Measurements from ENCODE around the gene PCDHB8. TPM values are rescaled to one million over a fixed set of nuclear protein-coding genes. Genes with fewer than 3 reads are reported as not detected.

PCDHB8 gene
- total and polyA plus RNA-seq, 3 donors (not counting 1 experiment from before 2014, with no cell fraction given), result 0.03 to 0.40 (median 0.17) TPM

Other genes with a start within 250 kb of the PCDHB8 start
Only the 30 nearest of the 36 such genes appear.
- gene PCDHAC2, start 211.3 kb upstream of the PCDHB8 start, total RNA-seq, result 1 to 10 TPM; 3.7 to 5.8 TPM
- 5.4 TPM for gene PCDHAC2, start 211.3 kb upstream of the PCDHB8 start, polyA plus RNA-seq
- gene PCDHB1, start 126.4 kb upstream of the PCDHB8 start, total RNA-seq, result not detected
- not detected for gene PCDHB1, start 126.4 kb upstream of the PCDHB8 start, polyA plus RNA-seq
- 1 to 10 TPM; 2.2 to 6.8 TPM for gene PCDHB2, start 83.2 kb upstream of the PCDHB8 start, total RNA-seq
- 2.9 TPM for gene PCDHB2, start 83.2 kb upstream of the PCDHB8 start, polyA plus RNA-seq
- gene PCDHB3, start 77.3 kb upstream of the PCDHB8 start, total RNA-seq, result 1 to 10 TPM in 1 of 2 donors, under 1 TPM in 1; 0.31 to 1.0 TPM
- gene PCDHB3, start 77.3 kb upstream of the PCDHB8 start, polyA plus RNA-seq, result 0.15 TPM
- gene PCDHB4, start 56.0 kb upstream of the PCDHB8 start, total RNA-seq, result 1 to 10 TPM in 1 of 2 donors, under 1 TPM in 1; 0.12 to 1.5 TPM
- 0.05 TPM for gene PCDHB4, start 56.0 kb upstream of the PCDHB8 start, polyA plus RNA-seq
- gene PCDHB5, start 42.6 kb upstream of the PCDHB8 start, total RNA-seq, result under 1 TPM; 0.12 to 0.33 TPM
- gene PCDHB5, start 42.6 kb upstream of the PCDHB8 start, polyA plus RNA-seq, result 0.02 TPM
- under 1 TPM in 1 of 2 donors, not detected in 1; 0.33 TPM for gene PCDHB6, start 27.7 kb upstream of the PCDHB8 start, total RNA-seq
- gene PCDHB6, start 27.7 kb upstream of the PCDHB8 start, polyA plus RNA-seq, result 0.46 TPM
- gene PCDHB7, start 5.1 kb upstream of the PCDHB8 start, total RNA-seq, result under 1 TPM; 0.14 to 0.67 TPM
- gene PCDHB7, start 5.1 kb upstream of the PCDHB8 start, polyA plus RNA-seq, result 0.01 TPM
- gene PCDHB16, start 4.6 kb downstream of the PCDHB8 start, total RNA-seq, result under 1 TPM; 0.21 to 0.33 TPM
- gene PCDHB16, start 4.6 kb downstream of the PCDHB8 start, polyA plus RNA-seq, result 0.17 TPM
- gene PCDHB9, start 9.4 kb downstream of the PCDHB8 start, total RNA-seq, result under 1 TPM; 0.24 to 0.50 TPM
- 0.12 TPM for gene PCDHB9, start 9.4 kb downstream of the PCDHB8 start, polyA plus RNA-seq
- gene PCDHB10, start 14.6 kb downstream of the PCDHB8 start, total RNA-seq, result 1 to 10 TPM in 1 of 2 donors, under 1 TPM in 1; 0.56 to 1.0 TPM
- 0.34 TPM for gene PCDHB10, start 14.6 kb downstream of the PCDHB8 start, polyA plus RNA-seq
- gene PCDHB11, start 21.8 kb downstream of the PCDHB8 start, total RNA-seq, result under 1 TPM; 0.16 to 0.17 TPM
- 0.01 TPM for gene PCDHB11, start 21.8 kb downstream of the PCDHB8 start, polyA plus RNA-seq
- under 1 TPM in 1 of 2 donors, not detected in 1; 0.17 TPM for gene PCDHB12, start 30.9 kb downstream of the PCDHB8 start, total RNA-seq
- gene PCDHB12, start 30.9 kb downstream of the PCDHB8 start, polyA plus RNA-seq, result 0.06 TPM
- gene PCDHB13, start 36.1 kb downstream of the PCDHB8 start, total RNA-seq, result 1 to 10 TPM in 1 of 2 donors, under 1 TPM in 1; 0.64 to 1.0 TPM
- gene PCDHB13, start 36.1 kb downstream of the PCDHB8 start, polyA plus RNA-seq, result 0.16 TPM
- 1 to 10 TPM; 1.4 to 1.7 TPM for gene PCDHB14, start 45.6 kb downstream of the PCDHB8 start, total RNA-seq
- 0.37 TPM for gene PCDHB14, start 45.6 kb downstream of the PCDHB8 start, polyA plus RNA-seq
- gene PCDHB15, start 67.6 kb downstream of the PCDHB8 start, total RNA-seq, result under 1 TPM; 0.33 to 0.40 TPM
- 0.28 TPM for gene PCDHB15, start 67.6 kb downstream of the PCDHB8 start, polyA plus RNA-seq
- gene SLC25A2, start 126.3 kb downstream of the PCDHB8 start, total RNA-seq, result under 1 TPM; 0.17 to 0.28 TPM
- not detected for gene SLC25A2, start 126.3 kb downstream of the PCDHB8 start, polyA plus RNA-seq
- gene TAF7, start 143.0 kb downstream of the PCDHB8 start, total RNA-seq, result 10 to 100 TPM; 45.2 to 46.0 TPM
- gene TAF7, start 143.0 kb downstream of the PCDHB8 start, polyA plus RNA-seq, result 24.4 TPM
- gene PCDHGA1, start 152.7 kb downstream of the PCDHB8 start, total RNA-seq, result under 1 TPM; 0.26 to 0.83 TPM
- gene PCDHGA1, start 152.7 kb downstream of the PCDHB8 start, polyA plus RNA-seq, result 0.41 TPM
- gene PCDHGA2, start 161.0 kb downstream of the PCDHB8 start, total RNA-seq, result 1 to 10 TPM; 1.7 to 3.0 TPM
- gene PCDHGA2, start 161.0 kb downstream of the PCDHB8 start, polyA plus RNA-seq, result 2.0 TPM
- gene PCDHGA3, start 166.0 kb downstream of the PCDHB8 start, total RNA-seq, result under 1 TPM; 0.83 to 0.96 TPM
- 0.75 TPM for gene PCDHGA3, start 166.0 kb downstream of the PCDHB8 start, polyA plus RNA-seq
- gene PCDHGB1, start 172.3 kb downstream of the PCDHB8 start, total RNA-seq, result 1 to 10 TPM; 1.3 to 3.0 TPM
- 0.14 TPM for gene PCDHGB1, start 172.3 kb downstream of the PCDHB8 start, polyA plus RNA-seq
- gene PCDHGA4, start 177.2 kb downstream of the PCDHB8 start, total RNA-seq, result 1 to 10 TPM; 1.0 to 4.3 TPM
- gene PCDHGA4, start 177.2 kb downstream of the PCDHB8 start, polyA plus RNA-seq, result 0.79 TPM
- gene PCDHGB2, start 182.2 kb downstream of the PCDHB8 start, total RNA-seq, result 1 to 10 TPM; 1.7 TPM
- 0.46 TPM for gene PCDHGB2, start 182.2 kb downstream of the PCDHB8 start, polyA plus RNA-seq
- gene PCDHGA5, start 186.4 kb downstream of the PCDHB8 start, total RNA-seq, result 1 to 10 TPM in 1 of 2 donors, under 1 TPM in 1; 0.80 to 1.5 TPM
- gene PCDHGA5, start 186.4 kb downstream of the PCDHB8 start, polyA plus RNA-seq, result 0.23 TPM
- 1 to 10 TPM; 1.8 to 4.2 TPM for gene PCDHGB3, start 192.5 kb downstream of the PCDHB8 start, total RNA-seq
- gene PCDHGB3, start 192.5 kb downstream of the PCDHB8 start, polyA plus RNA-seq, result 0.57 TPM
- gene PCDHGA6, start 196.1 kb downstream of the PCDHB8 start, total RNA-seq, result 1 to 10 TPM; 2.5 to 2.7 TPM
- gene PCDHGA6, start 196.1 kb downstream of the PCDHB8 start, polyA plus RNA-seq, result 0.96 TPM
- gene PCDHGA7, start 205.0 kb downstream of the PCDHB8 start, total RNA-seq, result 1 to 10 TPM; 1.6 to 4.7 TPM
- 0.31 TPM for gene PCDHGA7, start 205.0 kb downstream of the PCDHB8 start, polyA plus RNA-seq
- gene PCDHGB4, start 209.9 kb downstream of the PCDHB8 start, total RNA-seq, result 10 to 100 TPM in 1 of 2 donors, 1 to 10 TPM in 1; 5.7 to 10.5 TPM
- gene PCDHGB4, start 209.9 kb downstream of the PCDHB8 start, polyA plus RNA-seq, result 3.3 TPM
- 1 to 10 TPM in 1 of 2 donors, under 1 TPM in 1; 0.87 to 1.7 TPM for gene PCDHGA8, start 214.8 kb downstream of the PCDHB8 start, total RNA-seq
- gene PCDHGA8, start 214.8 kb downstream of the PCDHB8 start, polyA plus RNA-seq, result 0.77 TPM